ENCODE results near the gene MDM2.
"Not testable (repeated sequence)": the region's sequence is repeated elsewhere in the genome, so short reads cannot be mapped to it uniquely, and the experiment has no call there.

The MDM2 gene

DNA sequence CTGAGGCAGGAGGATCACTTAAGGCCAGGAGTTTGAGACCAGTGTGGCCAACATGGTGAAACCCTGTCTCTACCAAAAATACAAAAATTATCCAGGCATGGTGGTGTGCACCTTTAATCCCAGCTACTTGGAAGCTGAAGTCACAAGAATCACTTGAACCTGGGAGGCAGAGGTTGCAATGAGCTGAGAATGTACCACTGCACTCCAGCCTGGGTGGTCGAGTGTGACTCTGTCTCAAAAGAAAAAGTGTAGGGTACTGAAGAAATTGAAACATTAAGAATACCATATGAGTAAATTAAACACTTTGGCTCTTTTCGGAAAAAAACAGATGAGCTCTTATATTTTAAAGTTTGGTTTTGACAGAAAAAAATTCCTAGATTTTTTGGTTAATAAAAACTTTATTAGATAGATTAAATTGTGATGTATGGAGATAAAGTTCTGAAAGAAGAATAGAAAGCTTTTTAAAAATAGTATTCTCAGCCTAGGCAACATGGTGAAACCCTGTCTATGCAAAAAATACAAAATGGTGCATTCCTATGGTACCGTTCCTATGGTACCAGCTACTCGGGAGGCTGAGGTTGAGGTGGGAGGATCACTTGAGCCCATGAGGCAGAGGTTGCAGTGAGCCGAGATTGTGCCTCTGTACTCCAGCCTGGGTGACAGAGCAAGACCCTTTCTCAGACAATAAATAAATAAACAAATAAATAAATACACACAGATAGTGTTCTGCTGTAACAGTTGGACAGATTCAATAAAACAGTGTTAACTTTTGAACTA lies 20.1 kb downstream of the MDM2 start:
- DNase-seq (ENCODE audit: low read depth) = no peak

DNA sequence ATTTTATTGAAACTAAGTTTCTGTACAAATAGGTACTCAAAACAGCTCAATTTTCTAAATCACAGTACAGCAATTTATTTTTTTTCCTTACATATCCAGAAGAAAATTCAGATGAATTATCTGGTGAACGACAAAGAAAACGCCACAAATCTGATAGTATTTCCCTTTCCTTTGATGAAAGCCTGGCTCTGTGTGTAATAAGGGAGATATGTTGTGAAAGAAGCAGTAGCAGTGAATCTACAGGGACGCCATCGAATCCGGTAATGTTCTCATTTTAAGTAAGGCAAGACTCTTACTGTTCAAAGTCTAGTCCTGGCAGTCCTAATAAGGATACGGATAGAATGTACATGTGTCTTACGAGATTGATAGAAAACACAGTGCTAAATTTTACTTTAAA lies 20.7 kb downstream of the MDM2 start:
- no peak for DNase-seq (ENCODE audit: low read depth)

DNA sequence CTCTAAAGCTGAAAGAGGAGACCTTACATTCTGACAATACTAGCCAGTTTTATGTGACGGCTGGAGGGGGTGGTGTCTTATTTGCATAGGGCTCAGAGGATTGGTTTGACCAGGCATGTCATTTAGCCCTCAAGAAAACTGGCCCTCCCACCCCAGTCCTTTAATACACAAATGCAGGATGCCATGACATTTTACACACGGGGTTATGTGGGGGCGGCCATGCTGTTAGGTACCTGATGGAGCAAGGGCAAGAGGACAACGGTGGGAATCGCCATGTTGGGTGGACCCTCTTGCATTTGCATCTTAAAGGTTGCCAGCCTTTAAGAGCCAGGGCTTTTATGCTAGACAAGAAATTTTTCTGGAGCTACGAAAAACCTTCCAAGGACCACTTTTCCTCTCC lies 23.3 kb downstream of the MDM2 start:
- no peak for DNase-seq (ENCODE audit: low read depth)

DNA sequence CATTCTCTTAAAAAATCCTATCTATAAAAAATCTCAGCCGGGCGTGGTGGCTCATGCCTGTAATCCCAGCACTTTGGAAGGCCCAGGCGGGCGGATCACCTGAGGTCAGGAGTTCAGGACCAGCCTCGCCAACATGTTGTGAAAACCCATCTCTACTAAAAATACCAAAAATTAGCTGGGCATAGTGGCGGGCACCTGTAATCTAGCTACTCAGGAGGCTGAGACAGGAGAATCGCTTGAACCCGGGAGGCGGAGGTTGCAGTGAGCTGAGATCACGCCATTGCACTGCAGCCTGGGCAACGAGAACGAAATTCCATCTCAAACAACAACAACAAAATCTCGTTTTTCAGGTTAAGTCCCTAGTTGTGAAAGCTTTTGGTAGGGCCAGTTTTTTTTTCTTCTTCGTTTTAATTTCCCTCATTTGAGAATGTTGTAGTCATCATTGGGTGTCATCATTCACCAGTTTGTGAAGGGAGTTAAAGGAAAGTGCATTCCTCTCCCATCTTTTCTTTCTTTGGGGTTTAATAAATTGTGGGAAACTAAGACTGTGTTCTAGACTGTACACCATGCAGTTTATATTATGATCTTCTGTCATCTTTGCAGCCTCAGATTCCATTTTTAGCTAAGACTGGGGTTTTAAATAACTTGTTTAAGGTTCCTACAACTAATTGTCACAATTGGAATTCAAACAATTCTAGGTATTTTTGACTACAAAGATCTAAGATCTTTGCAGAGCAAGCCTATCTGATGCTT lies 23.9 kb downstream of the MDM2 start:
- DNase-seq (ENCODE audit: low read depth) = no peak

DNA sequence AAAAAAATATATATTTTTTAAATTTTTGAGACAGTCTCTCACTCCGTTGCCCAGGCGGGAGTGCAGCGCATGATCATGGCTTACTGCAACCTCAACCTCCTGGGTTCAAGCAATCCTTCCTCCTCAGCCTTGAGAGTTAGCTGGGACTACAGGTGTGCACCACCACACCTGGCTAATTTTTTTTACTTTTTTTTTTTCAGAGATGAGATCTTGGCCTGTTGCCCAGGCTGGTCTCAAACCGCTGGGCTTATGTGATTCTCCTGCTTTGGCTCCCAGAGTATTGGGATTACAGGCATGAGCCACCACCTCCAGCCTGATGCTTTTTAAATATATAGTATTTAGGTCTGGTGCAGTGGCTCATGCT lies 24.5 kb downstream of the MDM2 start:
- DNase-seq (ENCODE audit: low read depth) = no peak

DNA sequence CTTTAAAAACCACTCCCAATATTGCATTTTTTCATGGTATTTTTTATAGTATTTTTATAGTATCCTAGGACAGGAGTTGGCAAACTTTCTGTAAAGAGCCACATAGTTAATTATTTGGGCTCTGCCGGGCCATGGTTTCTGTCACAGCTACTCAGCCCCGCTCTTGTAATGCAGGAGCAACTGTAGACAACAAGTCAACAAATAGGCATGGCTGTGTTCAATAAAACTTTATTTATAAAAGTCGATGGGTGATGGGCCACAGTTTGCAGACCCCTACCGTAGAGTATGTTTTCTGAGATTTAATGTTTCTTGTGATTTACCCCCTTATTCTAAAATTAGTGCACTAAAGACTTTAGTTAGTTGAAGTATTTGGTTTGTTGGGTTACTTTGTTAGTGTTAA lies 25.5 kb downstream of the MDM2 start:
- DNase-seq (ENCODE audit: low read depth) = no peak

DNA sequence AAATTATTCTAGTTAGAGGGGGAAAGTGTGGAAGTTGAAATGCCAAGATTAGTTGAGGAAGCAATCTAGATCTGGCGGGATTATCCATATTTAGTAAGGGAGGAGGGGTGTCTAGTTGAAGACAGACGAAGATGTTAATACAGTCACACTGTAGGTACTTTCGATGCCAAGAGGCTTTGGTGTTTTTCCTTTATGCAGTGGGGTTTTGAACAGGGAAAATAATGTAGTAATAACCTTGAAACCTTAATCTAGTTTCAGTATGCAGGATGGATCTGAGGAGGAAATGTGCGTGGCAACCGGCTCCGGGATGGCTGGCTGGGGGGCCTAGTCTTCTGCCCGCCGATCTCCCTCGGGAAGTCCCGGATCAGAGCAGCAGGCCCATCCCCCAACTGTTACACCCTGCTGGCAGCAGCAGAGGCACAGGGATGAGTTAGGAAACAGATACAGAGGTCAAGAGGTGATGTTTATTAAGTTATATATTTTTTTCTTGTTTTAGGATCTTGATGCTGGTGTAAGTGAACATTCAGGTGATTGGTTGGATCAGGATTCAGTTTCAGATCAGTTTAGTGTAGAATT lies 27.4 kb downstream of the MDM2 start:
- DNase-seq (ENCODE audit: low read depth) = no peak

DNA sequence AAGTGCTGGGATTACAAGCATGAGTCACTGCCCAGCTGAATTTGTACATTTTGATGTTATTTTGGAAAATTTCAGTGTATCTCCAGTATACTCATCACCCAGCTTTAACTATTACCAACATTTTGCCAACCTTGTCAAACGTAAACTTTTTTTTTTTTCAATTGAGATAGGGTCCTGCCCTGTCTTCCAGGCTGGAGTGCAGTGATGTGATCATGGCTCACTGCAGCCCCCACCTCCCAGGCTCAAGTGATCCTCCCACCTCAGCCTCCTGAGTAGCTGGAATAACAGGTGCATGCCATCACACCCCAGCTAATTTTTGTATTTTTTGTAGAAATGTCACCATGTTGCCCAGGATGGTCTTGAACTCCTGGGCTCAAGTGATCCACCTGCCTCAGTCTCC lies 29.2 kb downstream of the MDM2 start:
- no peak for DNase-seq (ENCODE audit: low read depth)

DNA sequence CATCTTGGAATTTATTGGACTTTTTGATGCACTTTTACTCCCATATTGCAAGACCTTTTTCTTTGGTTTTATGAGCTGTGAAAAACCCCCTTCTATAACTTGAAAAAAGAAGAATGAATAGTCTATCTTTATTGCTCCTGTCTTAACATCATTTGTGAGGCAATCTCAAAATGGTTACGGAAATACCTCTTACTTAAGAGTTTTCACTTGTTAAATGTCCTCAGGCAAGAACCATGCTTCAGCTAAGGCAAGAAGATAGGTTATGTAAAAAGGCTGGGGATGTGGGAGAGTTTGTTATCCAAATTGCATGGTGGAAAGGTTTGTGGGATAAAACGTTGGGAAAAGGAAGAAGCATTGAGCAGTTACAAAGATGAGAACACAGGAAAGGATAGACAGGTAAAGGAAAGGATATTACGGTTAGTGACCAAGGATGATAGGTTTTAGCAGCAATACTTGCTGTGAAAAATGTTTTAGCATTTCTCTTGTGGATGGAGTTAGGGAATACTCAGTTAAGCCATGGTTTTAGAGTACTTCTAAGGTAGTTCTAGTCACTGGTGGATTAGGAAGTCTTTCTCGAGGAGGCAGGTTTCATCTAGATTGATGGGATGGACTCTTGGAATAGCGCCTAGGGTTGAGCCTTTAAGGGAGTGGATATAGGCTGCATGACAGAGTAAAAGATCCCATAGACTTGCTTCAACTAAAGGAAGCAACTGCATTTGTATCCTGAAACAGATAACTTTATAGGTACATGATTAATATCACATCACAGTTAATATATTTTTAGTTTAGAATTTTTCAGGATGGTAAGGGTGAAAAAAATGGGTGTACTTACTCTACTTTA lies 30.3 kb downstream of the MDM2 start:
- no peak for DNase-seq (ENCODE audit: low read depth)

DNA sequence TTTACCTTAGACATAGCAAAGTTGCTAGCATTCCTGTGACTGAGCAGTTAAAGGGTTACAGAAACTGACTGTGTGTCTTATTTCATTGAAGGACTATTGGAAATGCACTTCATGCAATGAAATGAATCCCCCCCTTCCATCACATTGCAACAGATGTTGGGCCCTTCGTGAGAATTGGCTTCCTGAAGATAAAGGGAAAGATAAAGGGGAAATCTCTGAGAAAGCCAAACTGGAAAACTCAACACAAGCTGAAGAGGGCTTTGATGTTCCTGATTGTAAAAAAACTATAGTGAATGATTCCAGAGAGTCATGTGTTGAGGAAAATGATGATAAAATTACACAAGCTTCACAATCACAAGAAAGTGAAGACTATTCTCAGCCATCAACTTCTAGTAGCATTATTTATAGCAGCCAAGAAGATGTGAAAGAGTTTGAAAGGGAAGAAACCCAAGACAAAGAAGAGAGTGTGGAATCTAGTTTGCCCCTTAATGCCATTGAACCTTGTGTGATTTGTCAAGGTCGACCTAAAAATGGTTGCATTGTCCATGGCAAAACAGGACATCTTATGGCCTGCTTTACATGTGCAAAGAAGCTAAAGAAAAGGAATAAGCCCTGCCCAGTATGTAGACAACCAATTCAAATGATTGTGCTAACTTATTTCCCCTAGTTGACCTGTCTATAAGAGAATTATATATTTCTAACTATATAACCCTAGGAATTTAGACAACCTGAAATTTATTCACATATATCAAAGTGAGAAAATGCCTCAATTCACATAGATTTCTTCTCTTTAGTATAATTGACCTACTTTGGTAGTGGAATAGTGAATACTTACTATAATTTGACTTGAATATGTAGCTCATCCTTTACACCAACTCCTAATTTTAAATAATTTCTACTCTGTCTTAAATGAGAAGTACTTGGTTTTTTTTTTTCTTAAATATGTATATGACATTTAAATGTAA lies 31.5 kb downstream of the MDM2 start:
- DNase-seq (ENCODE audit: low read depth) = no peak

DNA sequence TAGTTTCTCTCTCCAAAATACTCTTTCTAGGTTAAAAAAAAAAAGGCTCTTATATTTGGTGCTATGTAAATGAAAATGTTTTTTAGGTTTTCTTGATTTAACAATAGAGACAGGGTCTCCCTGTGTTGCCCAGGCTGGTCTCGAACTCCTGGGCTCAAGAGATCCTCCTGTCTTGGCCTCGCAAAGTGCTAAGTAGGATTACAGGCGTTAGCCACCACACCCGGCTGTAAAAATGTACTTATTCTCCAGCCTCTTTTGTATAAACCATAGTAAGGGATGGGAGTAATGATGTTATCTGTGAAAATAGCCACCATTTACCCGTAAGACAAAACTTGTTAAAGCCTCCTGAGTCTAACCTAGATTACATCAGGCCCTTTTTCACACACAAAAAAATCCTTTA lies 33.2 kb downstream of the MDM2 start:
- not testable (repeated sequence) for DNase-seq (ENCODE audit: low read depth)

DNA sequence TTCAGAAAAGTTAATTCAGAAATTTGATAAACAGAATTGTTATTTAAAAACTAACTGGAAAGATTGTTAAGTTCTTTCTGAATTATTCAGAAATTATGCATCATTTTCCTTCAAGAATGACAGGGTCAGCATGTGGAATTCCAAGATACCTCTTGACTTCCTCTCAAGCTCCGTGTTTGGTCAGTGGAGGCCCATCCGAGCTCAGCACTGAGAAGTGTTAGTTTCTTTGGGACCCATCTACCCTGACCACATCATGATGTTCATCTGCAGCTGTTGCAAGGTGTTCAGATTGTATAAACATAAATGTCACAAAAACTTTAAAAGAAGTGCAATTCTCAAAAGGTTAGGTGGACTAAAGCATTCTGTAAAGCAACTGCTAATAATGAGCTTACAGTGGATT lies 33.7 kb downstream of the MDM2 start:
- no peak for DNase-seq (ENCODE audit: low read depth)

DNA sequence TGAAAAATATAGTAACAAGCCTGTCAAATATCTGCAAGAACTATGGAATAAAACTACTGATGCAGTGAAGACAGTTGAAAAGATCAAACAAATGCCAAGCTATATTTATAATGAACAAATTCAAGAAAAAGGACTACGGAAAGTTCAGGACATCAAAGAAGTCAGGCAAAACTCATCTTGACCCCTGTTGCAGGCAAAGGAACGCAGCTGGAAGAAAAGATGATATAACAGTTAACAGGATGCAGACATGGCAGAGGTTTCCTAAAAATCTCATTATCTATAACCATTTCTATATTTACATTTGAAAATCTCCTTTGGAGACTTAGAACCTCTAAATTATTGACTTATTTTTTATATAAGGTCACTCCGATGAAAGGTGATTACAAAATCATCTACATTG lies 34.1 kb downstream of the MDM2 start:
- no peak for DNase-seq (ENCODE audit: low read depth)

DNA sequence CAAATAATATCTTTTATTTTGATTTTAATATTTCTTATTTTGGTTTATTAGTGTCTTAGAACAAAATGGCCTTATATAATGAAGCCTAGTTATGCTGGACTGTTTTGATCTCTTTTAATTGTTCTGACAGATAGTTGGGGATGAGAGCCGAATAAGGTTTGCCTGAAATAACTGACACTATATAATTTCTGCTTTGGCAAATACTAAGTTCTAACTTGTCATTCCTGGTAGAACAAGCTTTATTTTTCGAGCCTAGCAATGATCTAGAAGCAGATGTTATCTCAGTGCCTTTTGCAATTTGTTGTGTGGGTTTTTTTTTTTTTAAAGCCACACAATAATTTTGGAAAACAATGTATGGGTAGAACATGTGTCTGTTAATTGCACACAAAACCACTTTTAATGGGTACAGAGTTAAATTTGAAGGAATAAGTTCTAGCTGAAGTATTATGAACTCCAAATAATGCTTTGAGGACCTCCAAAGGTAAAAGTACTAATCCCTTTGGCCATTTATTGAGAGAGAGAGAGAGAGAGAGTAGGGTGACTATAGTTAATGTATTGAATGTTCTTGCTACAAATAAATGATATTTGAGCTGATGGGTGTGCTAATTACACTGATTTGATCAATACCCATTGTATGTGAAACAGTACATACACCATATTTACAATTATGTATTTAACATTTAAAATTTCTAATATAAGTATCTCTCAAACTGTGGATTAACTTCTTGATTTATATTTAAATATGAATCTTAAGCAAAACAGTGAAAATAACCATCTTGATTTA lies 35.0 kb downstream of the MDM2 start:
- DNase-seq (ENCODE audit: low read depth) = no peak

DNA sequence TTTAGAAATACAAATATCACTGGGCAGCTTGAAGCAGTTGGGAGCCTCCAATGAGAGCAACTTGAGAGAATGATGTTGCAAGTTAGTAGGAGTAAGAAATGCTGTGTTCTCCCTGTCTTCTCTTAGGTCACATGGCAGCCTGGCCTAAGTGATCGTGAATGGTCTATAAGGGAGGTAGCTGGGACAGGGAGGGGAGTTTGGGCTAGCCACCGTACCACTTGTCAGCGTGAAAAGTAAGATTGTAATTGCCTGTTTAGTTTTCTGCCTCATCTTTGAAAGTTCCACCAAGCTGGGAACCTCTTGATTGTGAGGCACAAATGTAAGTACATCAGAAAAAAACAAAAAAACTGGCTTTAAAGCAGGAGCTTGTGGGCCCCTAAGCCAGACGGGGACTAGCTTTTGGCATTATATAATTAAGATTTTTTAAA lies 36.4 kb downstream of the MDM2 start:
- DNase-seq (ENCODE audit: low read depth) = no peak

DNA sequence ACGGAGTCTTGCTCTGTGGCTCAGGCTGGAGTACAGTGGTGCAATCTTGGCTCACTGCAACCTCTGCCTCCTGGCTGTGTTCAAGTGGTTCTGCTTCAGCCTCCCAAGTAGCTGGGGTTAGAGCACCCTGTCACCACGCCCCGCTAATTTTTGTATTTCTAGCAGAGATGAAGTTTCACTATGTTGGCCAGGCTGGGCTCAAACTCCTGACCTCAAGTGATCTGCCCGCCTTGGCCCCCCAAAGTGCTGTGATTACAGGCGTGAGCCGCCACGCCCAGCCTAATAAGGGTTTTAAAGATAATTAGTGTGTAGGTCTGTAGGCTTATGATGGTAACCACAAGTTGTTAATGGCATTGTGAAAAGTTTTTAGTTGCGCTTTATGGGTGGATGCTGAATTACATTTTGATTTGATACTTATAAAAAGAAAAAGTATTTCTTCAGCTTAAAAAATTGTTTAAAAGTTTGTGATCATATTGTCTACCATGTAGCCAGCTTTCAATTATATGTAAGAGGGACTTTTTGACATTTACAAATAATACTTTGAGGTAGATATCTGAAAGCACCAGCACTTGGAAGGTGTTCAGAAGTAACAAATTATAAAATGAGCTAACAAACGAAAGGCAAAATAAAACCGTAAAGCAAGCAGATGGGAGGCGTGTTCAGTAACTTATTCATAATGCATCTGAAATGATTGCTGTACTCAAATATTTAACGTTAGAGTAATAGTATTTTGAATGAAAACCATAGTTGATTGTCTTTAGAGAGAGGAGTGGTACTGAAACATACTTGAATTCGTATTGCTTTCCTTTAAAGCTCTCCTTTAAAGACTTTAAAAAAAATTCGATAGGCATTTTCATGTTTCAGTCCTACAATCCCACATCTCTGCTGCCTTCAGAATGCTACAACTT lies 37.1 kb downstream of the MDM2 start:
- DNase-seq (ENCODE audit: low read depth) = no peak

DNA sequence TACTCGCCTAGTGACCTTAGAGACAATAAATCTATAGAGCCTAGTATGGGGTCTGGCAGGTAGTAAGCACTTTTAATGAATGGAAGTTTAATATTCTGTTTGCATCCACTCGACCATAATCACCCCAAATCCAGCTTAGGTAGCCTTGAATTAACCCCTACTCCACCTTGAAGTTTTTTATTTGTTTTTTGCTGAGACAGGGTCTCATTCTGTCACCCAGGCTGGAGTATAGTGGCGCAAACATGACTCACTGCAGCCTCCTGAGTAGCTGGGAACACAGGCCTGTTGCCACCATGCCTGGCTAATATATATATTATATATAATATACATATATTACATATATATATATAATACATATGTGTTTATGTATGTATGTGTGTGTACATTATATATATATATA lies 38.8 kb downstream of the MDM2 start:
- no peak for DNase-seq (ENCODE audit: low read depth)

DNA sequence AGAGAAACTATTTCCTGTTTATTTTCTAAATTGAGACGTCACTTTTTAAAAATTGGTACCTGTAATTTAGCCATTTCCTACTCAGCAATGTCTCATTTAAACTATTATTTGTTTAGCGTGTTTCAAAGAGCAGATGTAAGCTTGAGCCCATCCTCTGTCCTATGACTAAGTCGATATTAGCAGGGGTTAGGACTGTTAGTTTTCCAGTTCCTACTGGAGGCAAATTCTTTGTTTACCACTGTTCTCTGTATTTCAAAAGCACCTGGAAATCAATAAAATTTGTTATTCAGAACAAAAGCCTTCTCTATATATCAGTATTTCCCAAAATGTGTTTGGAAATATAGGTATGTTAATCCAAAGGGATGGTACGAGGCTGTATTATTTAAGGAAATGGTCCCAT lies 42.4 kb downstream of the MDM2 start:
- no peak for DNase-seq (ENCODE audit: low read depth)

DNA sequence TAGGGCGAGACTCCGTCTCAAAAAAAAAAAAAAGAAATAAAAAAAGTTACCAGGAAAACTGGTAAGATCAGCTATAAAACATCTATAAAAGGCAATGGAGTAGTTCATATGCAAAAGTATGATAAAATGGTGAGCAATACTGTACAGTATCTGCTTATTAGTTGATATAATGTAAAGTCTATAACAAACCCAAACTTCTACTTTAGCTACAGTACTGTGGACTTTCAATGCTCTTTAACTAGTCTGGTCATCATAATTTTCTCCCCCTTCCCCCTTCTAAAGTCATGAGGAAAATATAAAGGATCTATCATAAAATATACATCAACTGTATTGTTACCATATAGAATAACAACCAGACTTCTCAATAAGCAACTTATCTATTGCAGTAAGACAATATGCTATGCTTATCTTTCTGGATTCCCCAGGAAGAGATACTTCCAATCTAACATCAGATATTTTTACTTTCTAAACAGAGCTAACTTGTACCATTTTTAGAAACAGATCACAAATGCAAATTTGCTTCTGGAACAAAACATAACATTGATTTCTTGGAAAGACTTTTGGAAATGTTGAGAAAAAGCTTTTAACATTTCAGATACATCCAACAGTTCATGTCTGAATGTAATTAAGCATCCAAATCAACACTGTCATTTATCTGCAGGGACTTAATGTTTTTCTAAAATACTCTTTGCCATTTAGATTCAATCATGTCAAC lies 43.8 kb downstream of the MDM2 start:
- DNase-seq (ENCODE audit: low read depth) = no peak

All from fibroblast of the conjunctiva (primary cell).